ENCODE data around the gene SAMD3.
"Not testable (repeated sequence)": the region's sequence is repeated elsewhere in the genome, so short reads cannot be mapped to it uniquely, and the experiment has no call there.

SAMD3 gene

GRCh38 chr6:130211691-130212090, 11.1 kb downstream of the SAMD3 start:
- no peak for DNase-seq

GRCh38 chr6:130207979-130208649, 14.6 kb downstream of the SAMD3 start:
- no peak for DNase-seq

- no peak for DNase-seq
These were observed 16.3 kb downstream of the SAMD3 start for GRCh38 chr6:130206479-130206878.

DNA sequence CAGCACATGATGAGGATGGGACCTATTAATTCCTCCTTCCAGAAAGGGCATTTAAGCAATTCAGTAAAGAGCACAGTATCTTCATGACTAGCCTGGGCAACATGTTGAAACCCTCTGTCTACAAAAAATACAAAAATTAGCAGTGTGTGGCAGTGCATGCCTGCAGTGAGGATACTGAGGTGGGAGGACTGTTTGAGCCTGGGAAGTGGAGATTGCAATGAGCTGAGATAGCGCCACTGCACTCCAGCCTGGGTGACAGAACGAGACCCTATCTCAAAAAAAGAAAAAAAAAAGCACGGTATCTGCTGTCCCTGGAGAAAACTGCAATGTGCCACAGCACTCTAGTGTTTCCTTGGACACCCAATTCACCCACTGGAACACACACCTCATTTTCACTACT, 18.4 kb downstream of the SAMD3 start:
- no peak for DNase-seq

- no peak for DNase-seq
These were observed 19.4 kb downstream of the SAMD3 start for GRCh38 chr6:130203370-130203769.

DNA sequence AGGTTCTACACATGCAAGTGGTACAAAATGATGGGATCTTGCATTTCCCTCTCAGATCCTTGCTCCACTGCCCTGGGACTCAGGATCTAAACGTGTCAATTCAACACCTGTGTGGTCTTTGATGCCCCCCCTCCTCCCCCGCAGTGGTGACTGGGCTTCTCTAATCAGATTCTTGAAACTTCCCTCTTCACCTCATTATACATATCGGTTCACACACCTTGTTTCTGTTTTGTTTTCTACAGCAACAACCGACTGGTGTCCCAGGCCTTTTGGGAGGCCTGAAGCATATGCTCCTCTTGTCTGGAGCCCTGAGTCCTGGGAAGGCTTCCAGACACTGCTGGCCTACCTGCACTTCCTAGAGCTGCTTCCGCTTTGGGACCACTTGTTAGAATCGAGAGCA, 20.0 kb downstream of the SAMD3 start:
- DNase-seq = no peak

GRCh38 chr6:130200020-130200419, 22.7 kb downstream of the SAMD3 start:
- no peak for DNase-seq

DNA sequence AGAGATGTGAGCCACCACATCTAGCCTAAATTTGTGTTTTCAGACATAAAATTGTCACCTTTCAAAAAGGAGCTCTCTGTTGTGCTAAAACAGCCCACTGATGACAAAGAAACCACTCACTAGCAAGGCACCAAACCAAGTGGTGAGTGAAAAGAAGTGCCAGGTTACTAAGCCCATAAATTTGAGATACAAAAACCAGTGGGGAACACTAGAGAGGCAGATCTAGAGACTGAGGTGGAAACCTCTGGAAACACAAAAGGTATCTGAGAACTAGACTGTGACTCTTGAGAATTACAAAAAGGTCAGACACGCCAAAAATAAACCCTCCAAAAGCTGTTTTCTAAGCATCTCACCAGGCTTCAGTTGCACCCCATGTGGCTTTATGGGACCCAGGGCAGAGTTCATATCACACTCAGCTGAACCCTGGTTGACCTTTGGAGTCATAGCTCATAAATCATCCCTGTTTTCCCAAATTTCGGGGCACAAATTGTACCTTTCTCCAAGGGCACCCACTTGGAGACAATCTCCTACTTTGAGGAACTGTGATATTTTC, 24.2 kb downstream of the SAMD3 start:
- DNase-seq = no peak

DNA sequence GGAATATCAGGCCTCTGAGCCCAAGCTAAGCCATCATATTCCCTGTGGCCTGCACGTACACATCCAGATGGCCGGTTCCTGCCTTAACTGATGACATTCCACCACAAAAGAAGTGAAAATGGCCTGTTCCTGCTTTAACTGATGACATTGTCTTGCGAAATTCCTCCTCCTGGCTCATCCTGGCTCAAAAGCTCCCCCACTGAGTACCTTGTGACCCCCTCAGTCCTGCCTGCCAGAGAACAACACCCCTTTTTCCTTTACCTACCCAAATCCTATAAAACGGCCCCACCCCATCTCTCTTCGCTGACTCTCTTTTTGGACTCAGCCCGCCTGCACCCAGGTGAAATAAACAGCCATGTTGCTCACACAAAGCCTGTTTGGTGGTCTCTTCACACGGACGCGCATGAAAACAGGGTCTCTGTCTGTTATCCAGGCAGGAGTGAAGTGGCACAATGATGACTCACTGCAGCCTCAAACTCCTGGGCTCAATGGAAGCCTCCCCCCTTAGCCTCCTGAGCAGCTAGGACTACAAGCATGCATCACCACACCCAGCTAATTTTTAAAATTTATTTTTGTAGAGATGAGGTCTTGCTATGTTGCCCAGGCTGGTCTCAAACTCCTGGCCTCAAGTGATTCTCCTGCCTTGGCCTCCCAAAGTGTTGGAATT, 24.8 kb downstream of the SAMD3 start:
- not testable (repeated sequence) for DNase-seq

- DNase-seq = peak; percentile 40
These were observed 28.3 kb downstream of the SAMD3 start for GRCh38 chr6:130194434-130194833.

DNA sequence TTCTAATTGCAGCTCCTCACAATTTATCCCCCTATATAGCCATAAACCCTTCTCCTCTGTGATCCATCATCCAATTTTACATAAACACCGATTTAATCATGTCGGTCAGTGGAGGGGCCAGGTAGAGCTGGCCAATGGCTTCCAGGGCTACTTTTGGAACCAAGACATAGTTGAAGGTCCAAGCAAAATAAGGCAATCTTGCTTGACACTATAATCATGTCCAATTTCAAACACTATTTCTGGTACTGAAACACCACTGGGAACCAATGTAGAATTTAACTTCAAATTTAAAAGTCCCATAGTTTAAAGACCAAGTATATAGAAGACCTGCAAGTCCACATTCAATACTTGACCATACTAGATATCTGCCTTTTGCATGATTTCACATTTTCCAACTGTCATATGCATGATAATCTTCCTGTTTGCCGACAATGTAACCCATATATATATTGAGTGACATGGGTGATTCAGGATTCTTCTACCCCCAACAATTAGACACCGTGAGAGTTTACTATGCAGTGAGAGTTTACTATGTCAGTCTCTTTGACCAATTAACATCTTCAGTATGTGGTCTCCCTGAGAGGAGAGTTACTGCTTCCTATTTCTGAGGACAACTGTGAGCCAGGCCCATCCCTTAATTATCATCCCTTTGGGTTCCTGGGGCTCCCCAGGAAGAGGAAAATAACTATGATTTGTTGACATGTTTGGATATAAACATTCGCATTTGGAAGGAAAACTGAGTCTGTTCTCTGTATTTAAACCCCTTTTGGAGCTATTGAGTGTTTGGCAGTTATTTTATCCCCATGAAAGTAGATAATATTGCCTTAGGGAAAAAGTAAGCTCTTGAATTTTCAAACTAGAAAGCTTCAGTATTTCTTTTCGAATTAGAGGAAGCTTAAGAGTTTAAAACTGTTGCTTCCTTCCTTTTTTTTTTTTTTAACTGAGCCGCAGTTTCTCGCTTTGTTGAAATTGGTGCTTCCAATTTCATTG, 31.8 kb downstream of the SAMD3 start:
- DNase-seq = no peak

DNA sequence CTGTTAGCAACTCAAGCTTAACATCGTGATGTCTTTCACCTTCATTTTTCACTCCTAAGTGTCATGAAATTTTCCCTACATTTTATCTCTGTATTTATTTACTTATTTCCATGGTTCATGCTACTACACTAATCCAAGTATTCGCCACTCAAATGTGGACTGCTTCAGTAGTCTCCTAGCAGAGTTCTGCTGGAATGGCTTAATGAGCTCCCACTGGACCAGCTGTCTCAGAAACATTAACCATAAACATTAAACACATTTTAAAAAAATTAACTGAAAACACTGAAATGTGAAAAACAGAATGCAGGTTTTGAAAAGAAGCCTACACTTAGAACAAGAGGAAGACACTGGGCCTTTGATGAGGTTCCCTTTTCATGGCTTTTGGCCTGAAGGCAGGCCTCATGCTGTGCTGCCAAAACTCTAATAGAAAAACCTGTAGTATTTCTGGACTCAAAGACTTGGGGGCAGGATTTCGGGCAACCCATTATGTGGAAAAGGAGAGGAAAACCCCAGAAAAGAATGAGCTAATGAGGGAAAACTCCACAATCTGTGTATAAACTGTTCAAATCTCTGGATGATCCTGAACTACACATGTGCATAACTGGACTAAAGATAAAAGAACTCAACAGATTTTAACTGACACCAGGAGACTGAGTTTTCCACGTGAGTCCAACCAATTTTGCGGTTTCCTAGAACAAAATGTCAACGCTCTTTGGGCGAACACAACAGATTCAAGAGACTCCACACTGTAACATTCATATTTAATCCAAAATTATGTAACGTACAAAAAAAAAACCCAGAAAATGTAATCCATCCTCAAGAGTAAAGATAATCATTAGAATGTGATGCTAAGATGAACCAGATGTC, 33.0 kb downstream of the SAMD3 start:
- DNase-seq = no peak

GRCh38 chr6:130188207-130188899, 34.4 kb downstream of the SAMD3 start:
- no peak for DNase-seq

DNA sequence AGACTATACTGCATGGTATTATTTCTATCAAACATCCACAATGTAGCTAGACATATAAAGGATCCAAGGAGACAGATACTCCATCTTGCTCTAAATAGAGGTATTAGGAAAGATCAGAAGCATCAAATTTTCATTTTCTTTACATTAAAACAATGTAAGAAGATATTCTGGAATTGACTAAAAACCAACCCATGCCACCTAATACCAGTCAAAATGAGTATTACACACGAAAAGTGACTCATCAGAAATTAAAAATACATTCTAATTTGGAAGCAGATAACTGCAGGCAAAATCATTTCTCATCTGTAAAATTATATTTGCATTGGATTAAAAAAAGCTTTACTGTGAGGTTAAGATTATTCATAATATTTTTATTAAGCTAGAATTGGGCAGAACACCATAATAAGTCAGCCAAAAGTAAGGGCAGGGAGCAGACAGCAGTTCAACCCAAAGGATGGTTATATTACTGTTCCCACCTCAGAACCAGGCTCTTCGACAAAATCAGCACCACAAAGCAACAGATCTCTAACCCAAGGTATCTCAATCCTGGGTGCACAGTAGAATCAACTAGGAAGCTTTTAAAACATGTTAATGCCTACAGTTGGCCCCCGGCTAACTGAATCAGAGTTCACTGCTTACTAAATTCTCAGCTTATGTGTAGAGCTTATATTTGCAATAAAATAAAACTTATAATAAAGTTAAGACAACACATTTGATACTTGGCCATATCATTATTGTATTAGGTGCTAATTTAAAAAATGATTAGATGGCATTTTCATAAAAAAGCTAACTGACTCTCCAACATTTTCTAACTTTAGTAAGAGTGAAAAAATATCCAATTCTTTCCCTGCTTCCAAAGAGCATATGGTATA, 35.2 kb downstream of the SAMD3 start:
- no peak for DNase-seq

DNA sequence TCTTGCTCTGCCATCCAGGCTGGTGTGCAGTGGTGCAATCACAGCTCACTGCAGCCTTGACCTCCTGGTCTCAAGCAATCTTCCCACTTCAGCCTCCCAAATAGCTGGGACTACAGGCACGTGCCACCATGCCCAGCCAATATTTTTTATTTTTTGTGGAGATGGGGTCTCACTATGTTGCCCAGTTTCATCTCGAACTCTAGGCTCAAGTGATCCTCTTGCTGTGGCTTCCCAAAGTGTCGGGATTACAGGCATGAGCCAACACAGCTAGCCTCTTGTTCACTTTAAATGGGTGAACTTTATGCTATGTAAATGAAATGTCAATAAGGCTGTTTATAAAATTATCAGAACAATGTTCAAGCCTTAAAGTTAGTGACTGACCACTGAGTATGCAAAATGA, 37.1 kb downstream of the SAMD3 start:
- DNase-seq = no peak

- no peak for DNase-seq
These were observed 39.2 kb downstream of the SAMD3 start for GRCh38 chr6:130183271-130184222.

DNA sequence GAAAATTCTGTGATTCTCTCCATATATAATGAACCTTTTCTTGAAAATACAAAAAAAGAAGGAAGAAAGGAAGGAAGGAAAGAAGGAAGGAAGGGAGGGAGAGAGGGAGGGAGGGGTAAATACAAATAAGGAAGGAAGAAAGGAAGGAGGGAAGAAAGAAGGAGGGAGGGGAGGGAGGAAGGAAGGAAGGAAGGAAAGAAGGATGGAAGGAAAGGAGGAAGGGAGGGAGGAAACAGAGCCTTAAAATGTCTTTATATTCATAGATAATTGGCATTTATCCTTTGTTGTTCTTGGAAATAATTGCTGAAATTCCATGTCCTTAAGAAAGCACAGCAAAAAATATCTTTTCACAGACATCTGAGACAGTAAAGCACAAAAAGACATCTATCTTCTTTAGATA, 40.3 kb downstream of the SAMD3 start:
- no peak for DNase-seq

DNA sequence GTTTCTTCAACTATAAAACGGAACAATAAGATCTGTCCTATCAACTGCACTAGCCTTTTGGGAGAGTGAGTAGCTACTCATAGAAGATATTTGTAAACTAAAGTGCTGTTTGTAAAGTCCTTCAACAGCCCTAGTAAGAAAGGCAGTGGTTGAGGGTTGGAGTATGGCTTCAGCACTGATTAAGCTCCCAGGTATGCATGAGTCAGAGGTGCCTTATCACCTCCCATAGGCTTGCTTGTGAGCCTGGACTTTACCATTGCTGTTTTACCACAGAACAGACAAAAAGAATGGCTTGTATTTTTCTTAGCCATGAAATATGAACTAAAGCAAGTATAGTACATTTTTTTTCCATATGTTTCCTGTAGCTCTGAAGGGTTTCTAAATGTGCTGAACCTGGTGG, 44.1 kb downstream of the SAMD3 start:
- DNase-seq = peak; percentile 94

DNA sequence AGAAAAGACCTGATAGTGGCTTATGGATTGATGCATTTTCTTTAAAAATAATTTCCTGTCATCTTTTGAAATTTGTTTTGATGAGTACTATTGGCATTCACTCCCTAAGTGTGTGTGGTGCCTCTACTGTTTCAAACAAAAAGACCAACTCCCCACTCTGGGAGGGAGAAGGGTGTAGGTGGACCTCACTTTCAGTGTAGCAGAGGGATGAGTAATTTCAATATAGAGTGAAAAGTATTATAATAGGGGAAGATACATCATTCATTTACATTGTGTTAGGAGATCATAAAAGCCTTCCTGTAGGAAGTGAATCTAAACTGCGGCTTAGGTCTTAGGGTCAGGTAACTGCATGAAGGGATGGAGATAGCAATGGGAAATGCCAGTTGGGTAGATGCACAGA, 46.4 kb downstream of the SAMD3 start:
- no peak for DNase-seq
